SK-N-SH treated with all-trans-retinoic acid at 6 μM for 48 hours (cell line): ENCODE data around the gene HPN.
A peak's percentile ranks its signal among the peaks of the same experiment; 100 is the strongest.

Source experiments
- ATAC-seq: fragments of 200-7000 bp; cut with Tn5 transposase; 3 replicates; pipeline ENCODE4 v1.9.1; 2020; ENCODE audit warnings: mild to moderate bottlenecking, moderate library complexity
- ARNTL ChIP-seq: fragments of 450-650 bp; formaldehyde crosslinking; IDR thresholded peaks from 2 replicates; pipeline ENCODE4 v1.5.0; 2020; ENCODE audit warnings: low read depth, mild to moderate bottlenecking, moderate library complexity, borderline replicate concordance
- BACH2 ChIP-seq: fragments of 250-450 bp; sonication (Bioruptor Pico); IDR thresholded peaks from 2 replicates; pipeline ENCODE4 v1.9.0; 2021; ENCODE audit warnings: mild to moderate bottlenecking, borderline replicate concordance
- CSDC2 ChIP-seq: fragments of 250-450 bp; sonication (Bioruptor Pico); IDR thresholded peaks from 2 replicates; pipeline ENCODE4 v1.5.0; 2020; ENCODE audit warnings: mild to moderate bottlenecking, moderate library complexity
- ESRRG ChIP-seq: fragments of 250-450 bp; sonication (Bioruptor Pico); IDR thresholded peaks from 2 replicates; pipeline ENCODE4 v1.6.1; 2021; ENCODE audit warnings: mild to moderate bottlenecking
- GLIS3 ChIP-seq: fragments of 250-450 bp; sonication (Bioruptor Pico); IDR thresholded peaks from 2 replicates; pipeline ENCODE4 v1.5.0; 2020; ENCODE audit warnings: mild to moderate bottlenecking, moderate library complexity
- ISL1 ChIP-seq: fragments of 250-450 bp; sonication (Bioruptor Pico); IDR thresholded peaks from 2 replicates; pipeline ENCODE4 v2.1.2; 2022; ENCODE audit warnings: mild to moderate bottlenecking, moderate library complexity
- OSR1 ChIP-seq: fragments of 250-450 bp; sonication (Bioruptor Pico); IDR thresholded peaks from 2 replicates; pipeline ENCODE4 v1.8.0; 2022; ENCODE audit warnings: moderate library complexity, mild to moderate bottlenecking, inconsistent platforms
- RARB ChIP-seq: fragments of 250-450 bp; sonication (Bioruptor Pico); IDR thresholded peaks from 2 replicates; pipeline ENCODE4 v1.8.0; 2021; ENCODE audit warnings: mild to moderate bottlenecking, moderate library complexity
- SNAI2 ChIP-seq: fragments of 250-450 bp; sonication (Bioruptor Pico); IDR thresholded peaks from 2 replicates; pipeline ENCODE4 v1.5.0; 2020; ENCODE audit warnings: mild to moderate bottlenecking, moderate library complexity
- TCF4 ChIP-seq: fragments of 250-450 bp; sonication (Bioruptor Pico); IDR thresholded peaks from 2 replicates; pipeline ENCODE4 v1.8.0; 2021; ENCODE audit warnings: mild to moderate bottlenecking, moderate library complexity, borderline replicate concordance
- TOX ChIP-seq: fragments of 250-450 bp; sonication (Bioruptor Pico); IDR thresholded peaks from 2 replicates; pipeline ENCODE4 v1.8.0; 2021; ENCODE audit warnings: mild to moderate bottlenecking, moderate library complexity, borderline replicate concordance
- ZC3H10 ChIP-seq: fragments of 250-450 bp; sonication (Bioruptor Pico); IDR thresholded peaks from 2 replicates; pipeline ENCODE4 v1.5.1; 2021; ENCODE audit warnings: mild to moderate bottlenecking, moderate library complexity
- ZFP3 ChIP-seq: fragments of 250-450 bp; sonication (Bioruptor Pico); IDR thresholded peaks from 2 replicates; pipeline ENCODE4 v1.5.0; 2020; ENCODE audit warnings: mild to moderate bottlenecking, moderate library complexity
- ZFP30 ChIP-seq: fragments of 450-650 bp; formaldehyde crosslinking; IDR thresholded peaks from 2 replicates; pipeline ENCODE4 v1.5.0; 2022; ENCODE audit warnings: mild to moderate bottlenecking, moderate library complexity
- ZNF565 ChIP-seq: fragments of 450-650 bp; formaldehyde crosslinking; conservative IDR thresholded peaks from 2 replicates; pipeline ENCODE4 v1.5.0; 2020; ENCODE audit warnings: low read depth, mild to moderate bottlenecking, moderate library complexity
- ZNF70 ChIP-seq: fragments of 450-650 bp; formaldehyde crosslinking; IDR thresholded peaks from 2 replicates; pipeline ENCODE4 v1.5.0; 2020; ENCODE audit warnings: mild to moderate bottlenecking, moderate library complexity
- TF ChIP-seq, protein P1 (sequence below): fragments of 250-450 bp; sonication (Bioruptor Pico); IDR thresholded peaks from 2 replicates; pipeline ENCODE4 v1.5.1; 2021; ENCODE audit warnings: mild to moderate bottlenecking, moderate library complexity
- TF ChIP-seq, protein P2 (sequence below): fragments of 250-450 bp; sonication (Bioruptor Pico); IDR thresholded peaks from 2 replicates; pipeline ENCODE4 v1.8.0; 2020; ENCODE audit warnings: mild to moderate bottlenecking, moderate library complexity, borderline replicate concordance
- TF ChIP-seq, protein P3 (sequence below): fragments of 250-450 bp; sonication (Bioruptor Pico); IDR thresholded peaks from 2 replicates; pipeline ENCODE4 v1.5.0; 2020; ENCODE audit warnings: mild to moderate bottlenecking, moderate library complexity
- TF ChIP-seq, protein P4 (sequence below): fragments of 250-450 bp; sonication (Bioruptor Pico); IDR thresholded peaks from 2 replicates; pipeline ENCODE4 v1.8.0; 2021; ENCODE audit warnings: low read depth, mild to moderate bottlenecking, moderate library complexity, borderline replicate concordance

Gene HPN

DNA sequence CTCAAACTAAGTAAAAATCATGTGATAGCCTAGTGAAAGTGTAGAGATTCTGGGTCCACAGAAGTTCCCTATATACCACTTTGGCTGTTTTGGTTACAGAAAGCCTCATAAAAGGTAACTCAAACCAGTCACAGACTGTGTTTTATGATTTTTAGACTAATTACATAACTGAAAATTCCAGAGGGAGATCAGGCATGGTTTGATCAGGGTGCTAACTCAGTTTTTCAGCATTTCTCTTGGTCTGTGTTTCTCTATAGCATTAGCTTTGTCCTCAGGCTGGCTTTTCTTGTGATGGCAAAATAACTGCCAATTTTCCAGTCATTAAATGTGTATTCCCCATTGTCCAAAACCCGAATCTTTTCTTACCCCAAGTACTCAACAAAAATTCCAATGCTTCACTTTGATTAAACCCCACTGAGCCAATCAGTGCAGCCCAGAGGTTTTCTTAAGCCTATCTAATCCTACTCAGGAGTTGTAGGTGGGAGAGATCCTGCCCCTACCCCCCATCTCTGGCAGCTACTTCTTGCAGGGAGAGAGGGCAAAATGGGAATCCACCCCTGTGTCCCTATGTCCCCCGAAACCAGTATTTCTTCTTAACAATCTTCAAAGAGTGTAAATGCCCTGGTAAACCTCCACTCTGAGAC is 65.5 kb downstream of the HPN start:
- ATAC-seq = no peak
- no peak for TF ChIP-seq SNAI2
- no peak for TF ChIP-seq ZNF565 (CRISPR knock-in tag)
- no peak for TF ChIP-seq TCF4 (CRISPR knock-in tag)
- no peak for TF ChIP-seq OSR1
- no peak for TF ChIP-seq CSDC2 (CRISPR knock-in tag)
- no peak for TF ChIP-seq RARB
- TF ChIP-seq, protein P1, sequence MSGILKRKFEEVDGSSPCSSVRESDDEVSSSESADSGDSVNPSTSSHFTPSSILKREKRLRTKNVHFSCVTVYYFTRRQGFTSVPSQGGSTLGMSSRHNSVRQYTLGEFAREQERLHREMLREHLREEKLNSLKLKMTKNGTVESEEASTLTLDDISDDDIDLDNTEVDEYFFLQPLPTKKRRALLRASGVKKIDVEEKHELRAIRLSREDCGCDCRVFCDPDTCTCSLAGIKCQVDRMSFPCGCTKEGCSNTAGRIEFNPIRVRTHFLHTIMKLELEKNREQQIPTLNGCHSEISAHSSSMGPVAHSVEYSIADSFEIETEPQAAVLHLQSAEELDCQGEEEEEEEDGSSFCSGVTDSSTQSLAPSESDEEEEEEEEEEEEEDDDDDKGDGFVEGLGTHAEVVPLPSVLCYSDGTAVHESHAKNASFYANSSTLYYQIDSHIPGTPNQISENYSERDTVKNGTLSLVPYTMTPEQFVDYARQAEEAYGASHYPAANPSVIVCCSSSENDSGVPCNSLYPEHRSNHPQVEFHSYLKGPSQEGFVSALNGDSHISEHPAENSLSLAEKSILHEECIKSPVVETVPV (CRISPR knock-in tag) = no peak
- no peak for TF ChIP-seq ZC3H10
- no peak for TF ChIP-seq ISL1 (CRISPR knock-in tag)
- no peak for TF ChIP-seq ARNTL (CRISPR knock-in tag)
- TF ChIP-seq BACH2 = no peak

DNA sequence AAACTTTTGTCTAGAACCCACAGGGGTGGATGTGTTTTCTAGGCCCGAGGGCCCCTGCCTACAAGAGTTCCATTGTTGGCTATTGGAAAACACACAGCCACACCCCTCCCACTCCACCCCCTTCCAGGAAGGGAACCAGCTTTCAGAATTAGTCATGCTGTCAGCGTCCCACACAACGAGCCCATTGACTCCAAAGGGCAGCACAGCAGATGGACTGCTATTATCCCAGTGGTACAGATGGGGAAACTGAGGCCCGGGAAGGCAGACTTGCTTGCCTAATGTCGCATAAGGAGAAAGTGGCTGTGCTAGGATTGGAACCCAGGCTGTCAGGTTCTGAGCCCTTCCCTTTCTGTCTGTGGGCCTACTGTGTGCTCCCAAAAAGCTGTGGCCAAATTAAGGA is 66.0 kb downstream of the HPN start:
- ATAC-seq = no peak
- no peak for TF ChIP-seq ZFP3 (CRISPR knock-in tag)

DNA sequence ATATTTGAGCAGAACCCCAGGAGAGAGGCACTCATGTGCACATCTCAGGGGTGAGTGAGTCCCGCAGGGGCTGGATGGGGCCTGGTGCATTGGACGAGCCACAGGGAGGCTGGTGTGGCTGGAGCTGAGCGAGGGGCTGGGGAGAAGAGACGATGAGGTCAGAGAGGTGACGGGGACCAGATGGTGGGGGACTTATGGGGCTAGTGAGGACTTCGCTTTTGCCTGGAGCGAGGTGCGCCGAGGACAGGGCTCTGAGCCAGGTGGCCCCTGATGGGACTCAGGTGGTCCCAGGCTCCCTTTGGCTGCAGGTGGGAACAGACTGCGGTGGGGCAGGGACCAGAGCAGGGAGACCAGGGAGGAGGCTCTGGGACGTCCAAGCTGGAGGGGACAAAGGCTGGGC is 67.2 kb downstream of the HPN start:
- TF ChIP-seq ISL1 (CRISPR knock-in tag) (no peak), ZC3H10 (no peak), ZFP30 (CRISPR knock-in tag) (no peak), BACH2 (no peak), TCF4 (CRISPR knock-in tag) (no peak), OSR1 (no peak), ARNTL (CRISPR knock-in tag) (no peak), ZNF565 (CRISPR knock-in tag) (no peak), ZFP3 (CRISPR knock-in tag) (no peak), TOX (CRISPR knock-in tag) (no peak), CSDC2 (CRISPR knock-in tag) (no peak)
- TF ChIP-seq, protein P2, sequence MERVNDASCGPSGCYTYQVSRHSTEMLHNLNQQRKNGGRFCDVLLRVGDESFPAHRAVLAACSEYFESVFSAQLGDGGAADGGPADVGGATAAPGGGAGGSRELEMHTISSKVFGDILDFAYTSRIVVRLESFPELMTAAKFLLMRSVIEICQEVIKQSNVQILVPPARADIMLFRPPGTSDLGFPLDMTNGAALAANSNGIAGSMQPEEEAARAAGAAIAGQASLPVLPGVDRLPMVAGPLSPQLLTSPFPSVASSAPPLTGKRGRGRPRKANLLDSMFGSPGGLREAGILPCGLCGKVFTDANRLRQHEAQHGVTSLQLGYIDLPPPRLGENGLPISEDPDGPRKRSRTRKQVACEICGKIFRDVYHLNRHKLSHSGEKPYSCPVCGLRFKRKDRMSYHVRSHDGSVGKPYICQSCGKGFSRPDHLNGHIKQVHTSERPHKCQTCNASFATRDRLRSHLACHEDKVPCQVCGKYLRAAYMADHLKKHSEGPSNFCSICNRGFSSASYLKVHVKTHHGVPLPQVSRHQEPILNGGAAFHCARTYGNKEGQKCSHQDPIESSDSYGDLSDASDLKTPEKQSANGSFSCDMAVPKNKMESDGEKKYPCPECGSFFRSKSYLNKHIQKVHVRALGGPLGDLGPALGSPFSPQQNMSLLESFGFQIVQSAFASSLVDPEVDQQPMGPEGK (CRISPR knock-in tag) = no peak
- TF ChIP-seq, protein P3, sequence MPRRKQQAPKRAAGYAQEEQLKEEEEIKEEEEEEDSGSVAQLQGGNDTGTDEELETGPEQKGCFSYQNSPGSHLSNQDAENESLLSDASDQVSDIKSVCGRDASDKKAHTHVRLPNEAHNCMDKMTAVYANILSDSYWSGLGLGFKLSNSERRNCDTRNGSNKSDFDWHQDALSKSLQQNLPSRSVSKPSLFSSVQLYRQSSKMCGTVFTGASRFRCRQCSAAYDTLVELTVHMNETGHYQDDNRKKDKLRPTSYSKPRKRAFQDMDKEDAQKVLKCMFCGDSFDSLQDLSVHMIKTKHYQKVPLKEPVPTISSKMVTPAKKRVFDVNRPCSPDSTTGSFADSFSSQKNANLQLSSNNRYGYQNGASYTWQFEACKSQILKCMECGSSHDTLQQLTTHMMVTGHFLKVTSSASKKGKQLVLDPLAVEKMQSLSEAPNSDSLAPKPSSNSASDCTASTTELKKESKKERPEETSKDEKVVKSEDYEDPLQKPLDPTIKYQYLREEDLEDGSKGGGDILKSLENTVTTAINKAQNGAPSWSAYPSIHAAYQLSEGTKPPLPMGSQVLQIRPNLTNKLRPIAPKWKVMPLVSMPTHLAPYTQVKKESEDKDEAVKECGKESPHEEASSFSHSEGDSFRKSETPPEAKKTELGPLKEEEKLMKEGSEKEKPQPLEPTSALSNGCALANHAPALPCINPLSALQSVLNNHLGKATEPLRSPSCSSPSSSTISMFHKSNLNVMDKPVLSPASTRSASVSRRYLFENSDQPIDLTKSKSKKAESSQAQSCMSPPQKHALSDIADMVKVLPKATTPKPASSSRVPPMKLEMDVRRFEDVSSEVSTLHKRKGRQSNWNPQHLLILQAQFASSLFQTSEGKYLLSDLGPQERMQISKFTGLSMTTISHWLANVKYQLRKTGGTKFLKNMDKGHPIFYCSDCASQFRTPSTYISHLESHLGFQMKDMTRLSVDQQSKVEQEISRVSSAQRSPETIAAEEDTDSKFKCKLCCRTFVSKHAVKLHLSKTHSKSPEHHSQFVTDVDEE (CRISPR knock-in tag) = no peak
- TF ChIP-seq, protein P4, sequence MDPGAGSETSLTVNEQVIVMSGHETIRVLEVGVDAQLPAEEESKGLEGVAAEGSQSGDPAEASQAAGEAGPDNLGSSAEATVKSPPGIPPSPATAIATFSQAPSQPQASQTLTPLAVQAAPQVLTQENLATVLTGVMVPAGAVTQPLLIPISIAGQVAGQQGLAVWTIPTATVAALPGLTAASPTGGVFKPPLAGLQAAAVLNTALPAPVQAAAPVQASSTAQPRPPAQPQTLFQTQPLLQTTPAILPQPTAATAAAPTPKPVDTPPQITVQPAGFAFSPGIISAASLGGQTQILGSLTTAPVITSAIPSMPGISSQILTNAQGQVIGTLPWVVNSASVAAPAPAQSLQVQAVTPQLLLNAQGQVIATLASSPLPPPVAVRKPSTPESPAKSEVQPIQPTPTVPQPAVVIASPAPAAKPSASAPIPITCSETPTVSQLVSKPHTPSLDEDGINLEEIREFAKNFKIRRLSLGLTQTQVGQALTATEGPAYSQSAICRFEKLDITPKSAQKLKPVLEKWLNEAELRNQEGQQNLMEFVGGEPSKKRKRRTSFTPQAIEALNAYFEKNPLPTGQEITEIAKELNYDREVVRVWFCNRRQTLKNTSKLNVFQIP (CRISPR knock-in tag) = no peak
- no peak for ATAC-seq

DNA sequence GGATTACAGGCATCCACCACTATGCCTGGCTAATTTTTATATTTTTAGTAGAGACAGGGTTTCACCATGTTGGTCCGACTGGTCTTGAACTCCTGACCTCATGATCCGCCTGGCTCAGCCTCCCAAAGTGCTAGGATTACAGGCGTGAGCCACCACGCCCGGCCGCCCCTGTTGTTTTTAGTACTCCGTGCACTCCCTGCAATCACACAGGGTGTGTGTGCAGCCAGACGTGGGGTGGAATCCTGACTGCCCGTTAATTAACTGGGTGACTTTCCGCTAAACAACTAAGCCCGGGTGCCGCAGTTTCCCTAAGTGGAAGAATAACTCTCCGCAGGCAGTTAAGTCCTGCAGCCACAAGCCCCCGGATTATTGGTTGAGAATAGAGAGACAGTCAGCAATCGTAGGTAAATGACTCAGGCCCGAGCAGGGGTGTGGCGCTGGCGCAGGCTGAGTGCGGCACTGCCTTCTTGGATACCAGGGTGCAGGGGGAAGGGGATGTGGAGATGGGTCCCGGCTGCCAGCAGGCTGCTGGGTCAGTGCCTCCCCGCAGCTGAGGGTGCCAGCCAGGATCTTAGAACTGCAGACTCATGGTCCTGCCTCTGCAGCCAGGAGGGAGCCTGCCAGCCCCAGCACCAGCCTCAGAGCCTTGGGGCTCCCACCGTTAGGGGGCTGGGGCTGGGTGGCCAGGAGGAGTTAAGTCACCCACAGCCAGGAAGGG is 68.0 kb downstream of the HPN start:
- ATAC-seq = peak; percentile 30; the same call in 2 of the 3 replicates

More for the DNA sequence above, 68.0 kb downstream of the HPN start:
- TF ChIP-seq CSDC2 (CRISPR knock-in tag) = no peak
- no peak for TF ChIP-seq ZNF565 (CRISPR knock-in tag)
- TF ChIP-seq ZFP30 (CRISPR knock-in tag) = no peak
- no peak for TF ChIP-seq ZNF70
- no peak for TF ChIP-seq GLIS3
- TF ChIP-seq, protein P3 (CRISPR knock-in tag) = no peak
- TF ChIP-seq ESRRG (CRISPR knock-in tag) = no peak
- TF ChIP-seq, protein P4 (CRISPR knock-in tag) = no peak
- TF ChIP-seq ZC3H10 = no peak
